ENCODE results near the gene DZANK1.
A peak's percentile ranks its signal among the peaks of the same experiment; 100 is the strongest.
"Not testable (repeated sequence)": the region's sequence is repeated elsewhere in the genome, so short reads cannot be mapped to it uniquely, and the experiment has no call there.

DZANK1 gene

GRCh38 chr20:18506744-18507143 lies 39.9 kb upstream of the DZANK1 start:
- H3K27ac ChIP-seq (ENCODE audit: low read depth, low read length): peak overlapping the region; percentile 96
- H3K9me2 ChIP-seq (replicated peaks; ENCODE audit: insufficient read depth, low read length): no peaks in the 10 kb centered on the region
- peaks cover 8% of the 10 kb centered on the region; the same call in 1 of the 2 replicates for H3F3A ChIP-seq (ENCODE audit: insufficient read depth)
- H3K4me2 ChIP-seq (ENCODE audit: low read depth, low read length, poor library complexity, severe bottlenecking): peak overlapping the region; percentile 75
- no peaks in the 10 kb centered on the region for H3K27me3 ChIP-seq (ENCODE audit: low read length)
- no peaks in the 10 kb centered on the region for H3K9me3 ChIP-seq (ENCODE audit: insufficient read depth, low read length)
- TF ChIP-seq CTCF (IDR thresholded peaks at IDR 0.05; ENCODE audit: insufficient read depth, low read length, poor library complexity, severe bottlenecking) (no peak), EZH2phosphoT487 (conservative IDR thresholded peaks at IDR 0.05; ENCODE audit: low read length) (no peak)
- peaks cover 16% of the 10 kb centered on the region; the same call in 1 of the 2 replicates for H3K36me3 ChIP-seq (ENCODE audit: low read length)
- H3K4me3 ChIP-seq (ENCODE audit: insufficient read depth, low read length, poor library complexity, severe bottlenecking): peak overlapping the region; percentile 80
- H4K20me1 ChIP-seq (ENCODE audit: low read depth, low read length): no peaks in the 10 kb centered on the region
- peak overlapping the region; percentile 82 for H3K9ac ChIP-seq (ENCODE audit: low read length)
- peak overlapping the region; percentile 80 for H2AFZ ChIP-seq (ENCODE audit: low read depth, low read length, severe bottlenecking)
- peaks cover 15% of the 10 kb centered on the region for H3K79me2 ChIP-seq (ENCODE audit: insufficient read depth, low read length)

DNA sequence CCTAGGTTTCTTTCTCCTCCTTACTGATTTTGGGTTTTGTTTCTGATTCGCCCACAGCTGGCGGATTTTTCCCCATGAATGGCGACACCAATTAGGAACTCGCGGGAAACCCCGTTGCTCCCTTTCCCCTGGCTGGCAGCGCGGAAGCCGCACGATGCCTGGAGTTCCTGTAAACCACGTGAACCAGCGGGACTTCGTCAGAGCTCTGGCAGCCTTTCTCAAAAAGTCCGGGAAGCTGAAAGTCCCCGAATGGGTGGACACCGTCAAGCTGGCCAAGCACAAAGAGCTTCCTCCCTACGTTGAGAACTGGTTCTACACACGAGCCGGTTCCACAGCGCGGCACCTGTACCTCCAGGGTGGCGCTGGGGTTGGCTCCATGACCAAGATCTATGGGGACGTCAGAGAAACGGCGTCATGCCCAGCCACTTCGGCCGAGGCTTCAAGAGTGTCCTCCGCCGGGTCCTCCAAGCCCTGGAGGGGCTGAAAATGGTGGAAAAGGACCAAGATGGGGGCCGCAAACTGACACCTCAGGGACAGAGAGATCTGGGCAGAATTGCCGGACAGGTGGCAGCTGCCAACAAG lies 37.7 kb upstream of the DZANK1 start:
- no peak for TF ChIP-seq EZH2phosphoT487 (conservative IDR thresholded peaks at IDR 0.05; ENCODE audit: low read length)
- no peak for TF ChIP-seq CTCF (IDR thresholded peaks at IDR 0.05; ENCODE audit: insufficient read depth, low read length, poor library complexity, severe bottlenecking)
- H3K36me3 ChIP-seq (ENCODE audit: low read length): no peaks in the 10 kb centered on the region
- no peaks in the 10 kb centered on the region for H3F3A ChIP-seq (ENCODE audit: insufficient read depth)
- no peak overlapping the region for H3K27ac ChIP-seq (ENCODE audit: low read depth, low read length)
- no peaks in the 10 kb centered on the region for H3K9me2 ChIP-seq (replicated peaks; ENCODE audit: insufficient read depth, low read length)
- H2AFZ ChIP-seq (ENCODE audit: low read depth, low read length, severe bottlenecking): no peak overlapping the region
- no peaks in the 10 kb centered on the region for H4K20me1 ChIP-seq (ENCODE audit: low read depth, low read length)
- no peak overlapping the region for H3K4me3 ChIP-seq (ENCODE audit: insufficient read depth, low read length, poor library complexity, severe bottlenecking)
- H3K4me2 ChIP-seq (ENCODE audit: low read depth, low read length, poor library complexity, severe bottlenecking): no peak overlapping the region
- H3K9me3 ChIP-seq (ENCODE audit: insufficient read depth, low read length): no peaks in the 10 kb centered on the region
- peaks cover 15% of the 10 kb centered on the region for H3K79me2 ChIP-seq (ENCODE audit: insufficient read depth, low read length)
- H3K9ac ChIP-seq (ENCODE audit: low read length): no peak overlapping the region
- H3K27me3 ChIP-seq (ENCODE audit: low read length): no peaks in the 10 kb centered on the region

DNA sequence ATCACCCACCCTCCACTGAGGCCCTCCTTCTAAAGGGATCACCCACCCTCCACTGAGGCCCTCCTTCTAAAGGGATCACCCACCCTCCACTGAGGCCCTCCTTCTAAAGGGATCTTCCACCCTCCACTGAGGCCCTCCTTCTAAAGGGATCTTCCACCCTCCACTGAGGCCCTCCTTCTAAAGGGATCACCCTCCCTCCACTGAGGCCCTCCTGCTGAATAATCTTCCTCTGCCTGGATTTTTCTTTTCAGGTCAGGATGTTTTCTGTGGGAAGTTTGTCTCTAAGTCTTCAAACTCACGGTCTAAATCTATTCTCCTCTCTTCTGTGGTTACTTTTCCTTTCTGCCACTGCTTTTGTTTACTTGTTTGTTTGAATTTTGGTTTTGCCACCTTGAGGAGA lies 34.8 kb upstream of the DZANK1 start:
- H3K36me3 ChIP-seq (ENCODE audit: low read length); H3K9me2 ChIP-seq (replicated peaks; ENCODE audit: insufficient read depth, low read length); H3K9ac ChIP-seq (ENCODE audit: low read length); H3K4me3 ChIP-seq (ENCODE audit: insufficient read depth, low read length, poor library complexity, severe bottlenecking); H3K4me2 ChIP-seq (ENCODE audit: low read depth, low read length, poor library complexity, severe bottlenecking); H4K20me1 ChIP-seq (ENCODE audit: low read depth, low read length); H3K27me3 ChIP-seq (ENCODE audit: low read length); H3K27ac ChIP-seq (ENCODE audit: low read depth, low read length); H3K79me2 ChIP-seq (ENCODE audit: insufficient read depth, low read length); H3F3A ChIP-seq (ENCODE audit: insufficient read depth); H3K9me3 ChIP-seq (ENCODE audit: insufficient read depth, low read length); H2AFZ ChIP-seq (ENCODE audit: low read depth, low read length, severe bottlenecking): not testable (repeated sequence)

DNA sequence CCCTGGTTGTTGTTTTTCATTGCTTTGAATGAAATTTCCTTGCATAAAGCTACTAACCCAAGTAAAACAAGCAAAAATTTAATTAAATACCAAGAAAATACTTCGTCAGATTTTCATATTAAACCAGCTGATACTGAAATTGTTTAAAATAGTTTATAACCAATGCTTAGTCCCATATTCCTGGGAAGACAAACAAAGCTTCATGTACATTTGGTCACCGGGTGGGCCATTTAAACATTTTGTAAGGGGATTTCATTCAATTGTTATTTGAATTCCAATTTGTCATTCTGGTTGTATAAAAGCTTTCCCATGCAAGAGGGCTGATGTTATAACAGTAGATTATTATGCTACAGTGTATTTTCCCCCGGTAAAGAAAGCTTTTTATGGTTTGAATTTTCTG lies 30.8 kb upstream of the DZANK1 start:
- Histone ChIP-seq H3K4me3 (ENCODE audit: insufficient read depth, low read length, poor library complexity, severe bottlenecking) (peak overlapping the region; percentile 92), H3K79me2 (ENCODE audit: insufficient read depth, low read length) (peaks cover 9% of the 10 kb centered on the region), H3K9me2 (replicated peaks; ENCODE audit: insufficient read depth, low read length) (no peaks in the 10 kb centered on the region), H2AFZ (ENCODE audit: low read depth, low read length, severe bottlenecking) (peak overlapping the region; percentile 97), H4K20me1 (ENCODE audit: low read depth, low read length) (no peaks in the 10 kb centered on the region), H3K9me3 (ENCODE audit: insufficient read depth, low read length) (no peaks in the 10 kb centered on the region), H3K36me3 (ENCODE audit: low read length) (no peaks in the 10 kb centered on the region), H3K9ac (ENCODE audit: low read length) (peak overlapping the region; percentile 76), H3K27me3 (ENCODE audit: low read length) (no peaks in the 10 kb centered on the region), H3F3A (ENCODE audit: insufficient read depth) (no peaks in the 10 kb centered on the region), H3K27ac (ENCODE audit: low read depth, low read length) (no peak overlapping the region), H3K4me2 (ENCODE audit: low read depth, low read length, poor library complexity, severe bottlenecking) (peak overlapping the region; percentile 91)
- no peak for TF ChIP-seq CTCF (IDR thresholded peaks at IDR 0.05; ENCODE audit: insufficient read depth, low read length, poor library complexity, severe bottlenecking)
- no peak for TF ChIP-seq EZH2phosphoT487 (conservative IDR thresholded peaks at IDR 0.05; ENCODE audit: low read length)
